ENCODE measurements around the gene RBMS1. TPM values are rescaled to one million over a fixed set of nuclear protein-coding genes. Genes with fewer than 3 reads are reported as not detected.

RBMS1 gene
- total and polyA plus RNA-seq, 7 donors = 8.4 to 43.2 (median 24.1) TPM

- H3K27me3 ChIP-seq (ENCODE audit: insufficient read depth in 3 of 3, low read length in 2 of 3) = no peaks in the 10 kb centered on the region
- DNase-seq (no peak), ATAC-seq (peak; percentile 76 to 98 (median 90))
- intact Hi-C loops (cut with DNase I) = no loop called here
- no peak overlapping the region for H3K4me3 ChIP-seq
- no peaks in the 10 kb centered on the region for H3K36me3 ChIP-seq (ENCODE audit: insufficient read depth in 1 of 2, low read depth in 1 of 2)
- peaks cover 8% of the 10 kb centered on the region for H3K4me1 ChIP-seq
- WGBS, 3 donors = 24 to 40% (median 32%) methylated on average over 5 of the region's 5 CpGs
- TF ChIP-seq, protein P1, sequence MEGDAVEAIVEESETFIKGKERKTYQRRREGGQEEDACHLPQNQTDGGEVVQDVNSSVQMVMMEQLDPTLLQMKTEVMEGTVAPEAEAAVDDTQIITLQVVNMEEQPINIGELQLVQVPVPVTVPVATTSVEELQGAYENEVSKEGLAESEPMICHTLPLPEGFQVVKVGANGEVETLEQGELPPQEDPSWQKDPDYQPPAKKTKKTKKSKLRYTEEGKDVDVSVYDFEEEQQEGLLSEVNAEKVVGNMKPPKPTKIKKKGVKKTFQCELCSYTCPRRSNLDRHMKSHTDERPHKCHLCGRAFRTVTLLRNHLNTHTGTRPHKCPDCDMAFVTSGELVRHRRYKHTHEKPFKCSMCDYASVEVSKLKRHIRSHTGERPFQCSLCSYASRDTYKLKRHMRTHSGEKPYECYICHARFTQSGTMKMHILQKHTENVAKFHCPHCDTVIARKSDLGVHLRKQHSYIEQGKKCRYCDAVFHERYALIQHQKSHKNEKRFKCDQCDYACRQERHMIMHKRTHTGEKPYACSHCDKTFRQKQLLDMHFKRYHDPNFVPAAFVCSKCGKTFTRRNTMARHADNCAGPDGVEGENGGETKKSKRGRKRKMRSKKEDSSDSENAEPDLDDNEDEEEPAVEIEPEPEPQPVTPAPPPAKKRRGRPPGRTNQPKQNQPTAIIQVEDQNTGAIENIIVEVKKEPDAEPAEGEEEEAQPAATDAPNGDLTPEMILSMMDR (IDR thresholded peaks at IDR 0.05) = no peak
- no peaks in the 10 kb centered on the region for H3K9me3 ChIP-seq
- no peak overlapping the region for H3K27ac ChIP-seq
Measured at GRCh38 chr2:160505256-160505655, 11.6 kb upstream of the RBMS1 start.

- Histone ChIP-seq H3K27ac (no peak overlapping the region), H3K27me3 (ENCODE audit: insufficient read depth in 3 of 3, low read length in 2 of 3) (no peaks in the 10 kb centered on the region), H3K4me3 (no peak overlapping the region), H3K4me1 (peaks cover 8% of the 10 kb centered on the region), H3K36me3 (ENCODE audit: insufficient read depth in 1 of 2, low read depth in 1 of 2) (no peaks in the 10 kb centered on the region), H3K9me3 (no peaks in the 10 kb centered on the region)
- TF ChIP-seq, protein P1 (IDR thresholded peaks at IDR 0.05) = no peak
- ATAC-seq (no peak), DNase-seq (no peak)
- intact Hi-C loops (cut with DNase I) = no loop called here
- WGBS, 3 donors = 76 to 87% (median 80%) methylated on average over 5 of the region's 5 CpGs
Measured at GRCh38 chr2:160502478-160502877, 8.9 kb upstream of the RBMS1 start.

DNA sequence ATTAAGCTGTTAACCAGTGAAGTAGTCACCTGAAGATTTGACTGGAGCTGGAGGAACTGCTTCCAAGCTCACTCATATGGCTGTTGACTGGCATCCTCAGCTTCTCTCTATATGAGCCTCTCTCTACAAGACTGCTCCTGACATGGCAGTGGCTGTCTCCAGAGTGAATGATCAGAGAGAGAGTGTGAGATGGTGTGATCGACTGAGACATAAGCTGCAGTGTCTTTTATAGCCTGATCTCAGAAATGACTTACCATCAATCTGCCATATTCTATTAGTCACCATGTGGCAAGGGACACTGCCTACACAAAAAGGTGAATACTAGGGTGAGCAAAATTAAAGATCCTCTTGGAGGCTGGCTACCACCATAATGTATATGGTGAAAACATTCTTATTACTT is 7.8 kb upstream of the RBMS1 start:
- 80 to 85% (median 85%) methylated on average over 1 of the region's 1 CpG for WGBS, 3 donors
- intact Hi-C loops (cut with DNase I) = no loop called here
- no peaks in the 10 kb centered on the region for H3K9me3 ChIP-seq
- H3K27me3 ChIP-seq (ENCODE audit: insufficient read depth in 3 of 3, low read length in 2 of 3) = no peaks in the 10 kb centered on the region
- no peak overlapping the region for H3K27ac ChIP-seq
- TF ChIP-seq, protein P1 (IDR thresholded peaks at IDR 0.05) = no peak
- H3K36me3 ChIP-seq (ENCODE audit: insufficient read depth in 1 of 2, low read depth in 1 of 2) = no peaks in the 10 kb centered on the region
- no peak for DNase-seq
- no peak for ATAC-seq
- H3K4me1 ChIP-seq = peaks cover 8% of the 10 kb centered on the region
- no peak overlapping the region for H3K4me3 ChIP-seq

DNA sequence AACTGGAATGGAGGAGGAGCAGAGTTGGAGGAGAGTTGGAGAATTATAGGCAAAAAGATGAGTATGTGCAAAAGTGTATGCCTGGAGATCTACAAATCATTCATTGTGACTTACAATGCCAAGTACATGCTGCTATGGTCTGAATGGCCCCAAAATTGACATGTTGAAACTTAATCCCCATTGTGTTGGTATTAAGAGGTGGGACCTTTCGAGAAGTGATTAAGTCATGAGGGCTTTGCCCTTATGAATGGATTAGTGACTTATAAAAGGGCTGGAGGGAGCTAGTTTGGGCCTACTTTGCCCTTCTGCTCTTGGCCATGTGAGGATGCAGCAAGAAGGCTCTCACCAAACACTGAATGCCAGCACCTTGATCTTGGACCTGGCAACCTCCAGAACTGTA is 6.3 kb upstream of the RBMS1 start:
- H3K4me1 ChIP-seq = peaks cover under 1% of the 10 kb centered on the region
- intact Hi-C loops (cut with DNase I) = loop anchor here in 1 of 2 donors (10.0 kb wide), 1 partner anchor 175 kb away; no protein-coding TSS in a partner anchor
- no peaks in the 10 kb centered on the region for H3K9me3 ChIP-seq
- WGBS, 3 donors = 86 to 93% (median 88%) methylated on average over 1 of the region's 1 CpG
- no peak for DNase-seq
- no peak overlapping the region for H3K4me3 ChIP-seq
- TF ChIP-seq, protein P1 (IDR thresholded peaks at IDR 0.05) = no peak
- no peaks in the 10 kb centered on the region for H3K27me3 ChIP-seq (ENCODE audit: insufficient read depth in 3 of 3, low read length in 2 of 3)
- no peaks in the 10 kb centered on the region for H3K36me3 ChIP-seq (ENCODE audit: insufficient read depth in 1 of 2, low read depth in 1 of 2)
- no peak for ATAC-seq
- H3K27ac ChIP-seq = no peak overlapping the region

GRCh38 chr2:160498137-160498536 is 4.5 kb upstream of the RBMS1 start:
- intact Hi-C loops (cut with DNase I) = loop anchor here in 1 of 2 donors (10.0 kb wide), 1 partner anchor 173 kb away; no protein-coding TSS in a partner anchor
- TF ChIP-seq, protein P1 (IDR thresholded peaks at IDR 0.05) = no peak
- H3K4me3 ChIP-seq = no peak overlapping the region
- H3K27ac ChIP-seq = no peak overlapping the region
- H3K9me3 ChIP-seq = no peaks in the 10 kb centered on the region
- DNase-seq (no peak), ATAC-seq (no peak)
- no peaks in the 10 kb centered on the region for H3K27me3 ChIP-seq (ENCODE audit: insufficient read depth in 3 of 3, low read length in 2 of 3)
- WGBS, 3 donors = 88 to 96% (median 88%) methylated on average over 5 of the region's 5 CpGs
- H3K36me3 ChIP-seq (ENCODE audit: insufficient read depth in 1 of 2, low read depth in 1 of 2) = no peaks in the 10 kb centered on the region
- H3K4me1 ChIP-seq = no peaks in the 10 kb centered on the region
